Endothelial cell (in vitro differentiated cells): ENCODE measurements around the gene DOK5. TPM values are rescaled to one million over a fixed set of nuclear protein-coding genes. Genes with fewer than 3 reads are reported as not detected.

Experiments used
- DNase-seq: peaks from one replicate; pipeline ENCODE4 v3.0.0; 2021; ENCODE audit warnings: low spot score
- H3K27ac Mint-ChIP-seq: one replicate; pipeline ENCODE4 v1.8.0; 2021; ENCODE audit warnings: mixed read lengths, inconsistent platforms; ENCODE audit not compliant: unreplicated experiment
- H3K27me3 Mint-ChIP-seq: one replicate; pipeline ENCODE4 v1.8.0; 2021; ENCODE audit warnings: mild to moderate bottlenecking, moderate library complexity, mixed read lengths, inconsistent platforms; ENCODE audit not compliant: unreplicated experiment
- H3K36me3 Mint-ChIP-seq: one replicate; pipeline ENCODE4 v1.8.0; 2021; ENCODE audit warnings: mild to moderate bottlenecking, low read depth, mixed read lengths, inconsistent platforms; ENCODE audit not compliant: unreplicated experiment
- H3K4me1 Mint-ChIP-seq: one replicate; pipeline ENCODE4 v1.8.0; 2021; ENCODE audit warnings: mild to moderate bottlenecking, mixed read lengths, inconsistent platforms; ENCODE audit not compliant: unreplicated experiment
- H3K4me3 Mint-ChIP-seq: one replicate; pipeline ENCODE4 v1.8.0; 2021; ENCODE audit warnings: mild to moderate bottlenecking, mixed read lengths, inconsistent platforms; ENCODE audit not compliant: unreplicated experiment
- H3K9me3 Mint-ChIP-seq: one replicate; pipeline ENCODE4 v1.8.0; 2021; ENCODE audit warnings: mixed read lengths, inconsistent platforms; ENCODE audit not compliant: unreplicated experiment
- total RNA-seq: library from RNA; stranded (reverse); fragmentation: NEBNext Ultra II Directional; extraction: Animal tissue kit (Norgen Biotek cat#: 25700); gene quantifications from one replicate; pipeline ENCODE4 v1.2.1, GENCODE V29; 2021; ENCODE audit not compliant: unreplicated experiment
- TF ChIP-seq, protein P1 (sequence below): fragments of 200-600 bp; sonication (generic); IDR thresholded peaks from one replicate; pipeline ENCODE4 v1.5.0; 2021; ENCODE audit warnings: antibody characterized with exemption; ENCODE audit not compliant: unreplicated experiment

The DOK5 gene
- total RNA-seq, 1 donor from 2014 or later, result 0.26 TPM

DNA sequence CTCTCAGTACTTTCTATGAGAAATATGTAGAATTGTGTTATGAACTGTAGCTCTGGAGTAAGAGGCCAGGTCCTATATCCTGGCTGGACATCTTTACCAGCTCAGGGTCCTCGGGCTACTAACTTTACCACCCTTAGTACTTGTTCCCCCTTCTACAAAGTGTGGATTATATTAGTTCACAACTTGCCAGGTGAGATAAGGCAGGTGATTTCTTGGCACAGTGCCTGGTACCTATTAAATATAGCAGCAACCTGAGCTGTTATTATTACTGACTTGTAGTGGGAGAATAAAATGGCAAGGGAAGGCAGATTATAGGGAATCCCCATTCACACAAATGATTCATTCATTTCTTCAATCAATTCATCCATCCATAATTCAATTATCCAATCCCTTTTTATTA lies 150.1 kb downstream of the DOK5 start:
- no peak for DNase-seq
- H3K4me3 Mint-ChIP-seq, result no peak overlapping the region
- H3K36me3 Mint-ChIP-seq, result no peaks in the 10 kb centered on the region
- H3K4me1 Mint-ChIP-seq, result no peaks in the 10 kb centered on the region
- no peak overlapping the region for H3K27ac Mint-ChIP-seq
- H3K27me3 Mint-ChIP-seq, result no peaks in the 10 kb centered on the region
- TF ChIP-seq, protein P1, sequence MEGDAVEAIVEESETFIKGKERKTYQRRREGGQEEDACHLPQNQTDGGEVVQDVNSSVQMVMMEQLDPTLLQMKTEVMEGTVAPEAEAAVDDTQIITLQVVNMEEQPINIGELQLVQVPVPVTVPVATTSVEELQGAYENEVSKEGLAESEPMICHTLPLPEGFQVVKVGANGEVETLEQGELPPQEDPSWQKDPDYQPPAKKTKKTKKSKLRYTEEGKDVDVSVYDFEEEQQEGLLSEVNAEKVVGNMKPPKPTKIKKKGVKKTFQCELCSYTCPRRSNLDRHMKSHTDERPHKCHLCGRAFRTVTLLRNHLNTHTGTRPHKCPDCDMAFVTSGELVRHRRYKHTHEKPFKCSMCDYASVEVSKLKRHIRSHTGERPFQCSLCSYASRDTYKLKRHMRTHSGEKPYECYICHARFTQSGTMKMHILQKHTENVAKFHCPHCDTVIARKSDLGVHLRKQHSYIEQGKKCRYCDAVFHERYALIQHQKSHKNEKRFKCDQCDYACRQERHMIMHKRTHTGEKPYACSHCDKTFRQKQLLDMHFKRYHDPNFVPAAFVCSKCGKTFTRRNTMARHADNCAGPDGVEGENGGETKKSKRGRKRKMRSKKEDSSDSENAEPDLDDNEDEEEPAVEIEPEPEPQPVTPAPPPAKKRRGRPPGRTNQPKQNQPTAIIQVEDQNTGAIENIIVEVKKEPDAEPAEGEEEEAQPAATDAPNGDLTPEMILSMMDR, result no peak
- no peaks in the 10 kb centered on the region for H3K9me3 Mint-ChIP-seq

DNA sequence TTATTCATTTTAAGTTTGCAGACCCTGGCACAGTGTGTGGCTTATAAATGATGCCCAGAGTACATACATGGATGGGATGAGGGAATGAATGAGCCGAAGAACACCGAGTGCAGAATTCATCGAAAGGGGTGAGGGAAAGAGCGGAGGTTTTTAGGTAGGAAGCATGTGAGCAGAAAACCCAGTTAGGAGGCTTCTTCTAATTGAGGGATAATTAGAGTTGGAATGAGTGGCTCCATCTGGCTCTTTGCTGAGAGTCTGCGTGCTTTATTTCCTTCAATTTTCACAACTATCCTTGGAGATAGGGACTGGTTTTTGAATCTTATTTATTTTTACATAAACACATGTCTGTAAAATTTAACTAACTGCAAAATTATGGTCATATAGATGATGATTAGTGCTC lies 150.7 kb downstream of the DOK5 start:
- Mint-ChIP-seq H3K9me3 (no peaks in the 10 kb centered on the region), H3K4me1 (no peaks in the 10 kb centered on the region), H3K4me3 (no peak overlapping the region), H3K36me3 (no peaks in the 10 kb centered on the region), H3K27ac (no peak overlapping the region), H3K27me3 (no peaks in the 10 kb centered on the region)
- no peak for DNase-seq
- TF ChIP-seq, protein P1, result no peak

DNA sequence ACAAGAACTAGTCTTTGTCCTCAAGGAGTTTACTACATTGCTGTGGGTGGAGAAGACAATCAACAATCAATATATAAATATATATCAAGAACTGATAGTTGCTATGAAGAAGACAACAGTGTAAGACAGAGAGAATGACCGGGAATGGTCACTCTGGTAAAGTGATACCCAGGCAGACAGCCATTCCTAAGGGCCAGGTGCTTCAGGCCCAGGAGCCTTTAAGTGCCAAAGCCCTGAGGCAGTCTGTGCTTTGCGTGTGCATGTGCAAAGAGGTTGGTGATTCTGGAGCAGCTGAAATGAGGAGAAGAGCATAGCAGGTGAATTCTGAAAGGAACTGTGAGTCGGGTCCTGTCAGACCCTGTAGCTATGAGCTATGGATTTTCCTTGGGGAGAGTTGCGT lies 154.2 kb downstream of the DOK5 start:
- no peak for DNase-seq
- Mint-ChIP-seq H3K4me1 (no peaks in the 10 kb centered on the region), H3K27me3 (no peaks in the 10 kb centered on the region), H3K9me3 (no peaks in the 10 kb centered on the region), H3K36me3 (no peaks in the 10 kb centered on the region), H3K4me3 (no peak overlapping the region), H3K27ac (no peak overlapping the region)
- TF ChIP-seq, protein P1, result no peak

DNA sequence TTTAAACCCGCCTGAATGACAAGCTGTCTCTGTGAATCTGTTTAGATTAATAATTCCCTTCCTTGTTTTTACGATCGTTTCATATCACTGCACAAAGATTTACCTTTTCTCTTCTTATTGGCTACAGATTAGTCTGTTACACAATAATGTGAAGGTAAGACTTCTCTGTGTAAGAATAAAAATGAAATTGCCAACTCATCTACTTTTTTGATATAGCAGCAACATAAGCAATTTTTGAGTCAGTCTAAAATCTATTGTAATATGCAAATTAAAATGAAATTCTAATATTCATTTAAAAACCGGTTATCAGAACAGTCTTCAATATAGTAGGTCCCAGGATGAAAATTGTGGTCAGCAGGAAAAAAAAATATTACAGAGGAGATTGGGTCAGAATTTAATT lies 155.2 kb downstream of the DOK5 start:
- Mint-ChIP-seq H3K27me3 (no peaks in the 10 kb centered on the region), H3K4me3 (no peak overlapping the region), H3K36me3 (no peaks in the 10 kb centered on the region), H3K9me3 (no peaks in the 10 kb centered on the region), H3K4me1 (no peaks in the 10 kb centered on the region), H3K27ac (no peak overlapping the region)
- TF ChIP-seq, protein P1, result no peak
- DNase-seq, result no peak

DNA sequence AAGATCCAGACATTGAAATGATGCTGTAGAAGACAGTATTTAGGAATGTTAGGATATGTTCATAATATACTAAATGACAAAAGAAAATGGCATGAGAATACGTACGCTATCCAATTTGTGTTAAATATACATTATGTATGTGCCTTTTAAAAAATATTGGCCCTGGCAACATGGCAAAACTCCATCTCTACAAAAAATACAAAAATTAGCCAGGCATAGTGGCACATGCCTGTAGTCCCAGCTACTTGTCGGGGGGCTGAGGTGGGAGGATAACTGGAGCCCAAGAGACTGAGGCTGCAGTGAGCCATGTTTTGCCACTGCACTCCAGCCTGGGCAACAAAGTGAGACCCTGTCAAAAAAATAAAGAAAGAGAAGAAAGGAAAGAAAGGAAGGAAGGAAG lies 155.7 kb downstream of the DOK5 start:
- no peak overlapping the region for H3K27ac Mint-ChIP-seq
- H3K9me3 Mint-ChIP-seq, result no peaks in the 10 kb centered on the region
- no peaks in the 10 kb centered on the region for H3K4me1 Mint-ChIP-seq
- no peak for DNase-seq
- no peaks in the 10 kb centered on the region for H3K36me3 Mint-ChIP-seq
- TF ChIP-seq, protein P1, result no peak
- no peak overlapping the region for H3K4me3 Mint-ChIP-seq
- no peaks in the 10 kb centered on the region for H3K27me3 Mint-ChIP-seq
